HUES48 (cell line): ENCODE results near the gene MPZL1.

Experiments
- H3K27ac ChIP-seq: one replicate; pipeline ENCODE4 v1.7.0; 2013; ENCODE audit warnings: low read depth, low read length, inconsistent platforms
- H3K27me3 ChIP-seq: 2 replicates; pipeline ENCODE4 v1.6.1; 2013; ENCODE audit warnings: mild to moderate bottlenecking, low read length; ENCODE audit not compliant: control insufficient read depth, insufficient read depth
- H3K36me3 ChIP-seq: 2 replicates; pipeline ENCODE4 v1.6.1; 2013; ENCODE audit warnings: low read length; ENCODE audit not compliant: control insufficient read depth, insufficient read depth
- H3K4me1 ChIP-seq: 2 replicates; pipeline ENCODE4 v1.6.1; 2013; ENCODE audit warnings: mild to moderate bottlenecking, low read length; ENCODE audit not compliant: control insufficient read depth, insufficient read depth
- H3K4me3 ChIP-seq: 2 replicates; pipeline ENCODE4 v1.5.1; 2013; ENCODE audit warnings: mild to moderate bottlenecking, low read depth, low read length
- H3K9ac ChIP-seq: 2 replicates; pipeline ENCODE4 v1.6.1; 2013; ENCODE audit warnings: mild to moderate bottlenecking, low read depth, low read length, moderate library complexity
- H3K9me3 ChIP-seq: 2 replicates; pipeline ENCODE4 v1.6.1; 2013; ENCODE audit warnings: low read length; ENCODE audit not compliant: control insufficient read depth, insufficient read depth

The MPZL1 gene

GRCh38 chr1:167751676-167752075, 29.9 kb downstream of the MPZL1 start:
- Histone ChIP-seq H3K27me3 (no peaks in the 10 kb centered on the region), H3K27ac (no peak overlapping the region), H3K36me3 (no peaks in the 10 kb centered on the region), H3K4me1 (no peaks in the 10 kb centered on the region), H3K4me3 (no peak overlapping the region), H3K9ac (no peak overlapping the region), H3K9me3 (no peaks in the 10 kb centered on the region)

GRCh38 chr1:167752219-167752985, 30.6 kb downstream of the MPZL1 start:
- no peak overlapping the region for H3K9ac ChIP-seq
- no peaks in the 10 kb centered on the region for H3K4me1 ChIP-seq
- no peaks in the 10 kb centered on the region for H3K36me3 ChIP-seq
- no peak overlapping the region for H3K4me3 ChIP-seq
- no peaks in the 10 kb centered on the region for H3K9me3 ChIP-seq
- no peak overlapping the region for H3K27ac ChIP-seq
- H3K27me3 ChIP-seq, result no peaks in the 10 kb centered on the region

- no peaks in the 10 kb centered on the region for H3K27me3 ChIP-seq
- H3K4me1 ChIP-seq, result peaks cover 6% of the 10 kb centered on the region; the same call in 1 of the 2 replicates
- no peaks in the 10 kb centered on the region for H3K9me3 ChIP-seq
- no peaks in the 10 kb centered on the region for H3K36me3 ChIP-seq
- no peak overlapping the region for H3K4me3 ChIP-seq
- H3K27ac ChIP-seq, result no peak overlapping the region
- H3K9ac ChIP-seq, result no peak overlapping the region
Measured at GRCh38 chr1:167755654-167756053, 33.9 kb downstream of the MPZL1 start.

GRCh38 chr1:167756730-167757405, 35.1 kb downstream of the MPZL1 start:
- Histone ChIP-seq H3K27me3 (no peaks in the 10 kb centered on the region), H3K9ac (no peak overlapping the region), H3K4me1 (peaks cover 6% of the 10 kb centered on the region; the same call in 1 of the 2 replicates), H3K27ac (no peak overlapping the region), H3K36me3 (no peaks in the 10 kb centered on the region), H3K4me3 (no peak overlapping the region), H3K9me3 (no peaks in the 10 kb centered on the region)

GRCh38 chr1:167757433-167758309, 35.9 kb downstream of the MPZL1 start:
- Histone ChIP-seq H3K27me3 (no peaks in the 10 kb centered on the region), H3K36me3 (no peaks in the 10 kb centered on the region), H3K27ac (no peak overlapping the region), H3K4me1 (peaks cover 6% of the 10 kb centered on the region; the same call in 1 of the 2 replicates), H3K4me3 (no peak overlapping the region), H3K9me3 (no peaks in the 10 kb centered on the region), H3K9ac (no peak overlapping the region)

- no peaks in the 10 kb centered on the region for H3K9me3 ChIP-seq
- H3K4me3 ChIP-seq, result no peak overlapping the region
- H3K27me3 ChIP-seq, result no peaks in the 10 kb centered on the region
- H3K4me1 ChIP-seq, result peaks cover 6% of the 10 kb centered on the region; the same call in 1 of the 2 replicates
- H3K27ac ChIP-seq, result no peak overlapping the region
- peaks cover 10% of the 10 kb centered on the region for H3K36me3 ChIP-seq
- H3K9ac ChIP-seq, result no peak overlapping the region
Measured at GRCh38 chr1:167761400-167761799, 39.6 kb downstream of the MPZL1 start.

- Histone ChIP-seq H3K9ac (no peak overlapping the region), H3K4me1 (peaks cover 6% of the 10 kb centered on the region; the same call in 1 of the 2 replicates), H3K4me3 (no peak overlapping the region), H3K27ac (no peak overlapping the region), H3K36me3 (peaks cover 18% of the 10 kb centered on the region), H3K27me3 (no peaks in the 10 kb centered on the region), H3K9me3 (no peaks in the 10 kb centered on the region)
Measured at GRCh38 chr1:167762061-167762746, 40.4 kb downstream of the MPZL1 start.

GRCh38 chr1:167763525-167764220, 41.9 kb downstream of the MPZL1 start:
- Histone ChIP-seq H3K9me3 (no peaks in the 10 kb centered on the region), H3K4me3 (no peak overlapping the region), H3K27me3 (peaks cover 6% of the 10 kb centered on the region), H3K9ac (no peak overlapping the region), H3K36me3 (peaks cover 30% of the 10 kb centered on the region), H3K27ac (no peak overlapping the region), H3K4me1 (peaks cover 3% of the 10 kb centered on the region; the same call in 1 of the 2 replicates)

GRCh38 chr1:167764458-167765330, 42.9 kb downstream of the MPZL1 start:
- Histone ChIP-seq H3K4me3 (no peak overlapping the region), H3K9ac (no peak overlapping the region), H3K27ac (no peak overlapping the region), H3K4me1 (no peaks in the 10 kb centered on the region), H3K27me3 (peaks cover 16% of the 10 kb centered on the region), H3K9me3 (no peaks in the 10 kb centered on the region), H3K36me3 (peaks cover 40% of the 10 kb centered on the region)
